Activated CD4-positive, CD25-positive, alpha-beta regulatory T cell treated with anti-CD3 and anti-CD28 coated beads, Interleukin-2, amount 50 U/mL, for 16 hours (primary cell): ENCODE results near the gene PROB1.

Experiments
- DNase-seq: peaks from one replicate; pipeline ENCODE4 v3.0.0-alpha.2; 2020; ENCODE audit warnings: low read depth, low spot score

PROB1 gene

DNA sequence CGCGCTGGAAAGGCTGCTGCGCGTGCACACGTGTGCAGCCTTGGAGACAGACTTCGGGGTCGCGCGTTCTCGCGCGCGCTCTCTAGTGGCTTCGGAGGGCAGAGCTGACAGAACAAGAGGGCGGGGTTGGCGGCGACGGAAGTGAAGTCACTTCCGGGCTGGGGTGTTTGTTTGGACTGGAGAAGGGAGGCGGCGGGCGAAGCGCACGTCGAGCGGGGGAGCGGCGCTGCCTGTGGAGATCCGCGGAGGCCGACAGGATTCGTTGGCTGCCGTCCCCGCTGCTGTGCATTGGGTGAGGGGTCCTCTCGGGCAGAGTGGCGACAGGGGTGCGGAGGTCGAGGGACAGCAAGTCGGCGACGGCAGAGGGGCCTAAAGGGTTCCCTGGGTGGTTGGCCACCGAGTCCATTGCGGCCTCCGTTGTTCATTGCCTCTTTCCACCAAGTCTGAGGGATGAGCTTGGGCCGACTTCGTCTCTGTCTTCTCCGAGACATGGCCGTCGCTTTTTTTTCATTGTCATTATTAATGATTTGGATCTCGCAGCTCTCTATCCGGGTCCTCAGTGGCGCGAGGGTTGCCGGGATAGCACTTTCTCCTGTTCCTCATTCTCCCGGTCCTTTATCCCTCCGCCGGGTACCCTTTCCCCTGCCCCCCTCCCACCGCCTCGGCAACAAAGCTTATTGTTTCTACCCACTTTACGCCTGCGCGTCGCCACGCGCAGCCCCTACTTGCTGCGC, 53.0 kb downstream of the PROB1 start, which contains the start of gene PAIP2:
Gene PAIP2 (plus strand): TSS at position 166 of the 734 bp plus-strand sequence. CDS start 21,931 bp downstream, outside the sequence.
- DNase-seq, result peak; percentile 95

DNA sequence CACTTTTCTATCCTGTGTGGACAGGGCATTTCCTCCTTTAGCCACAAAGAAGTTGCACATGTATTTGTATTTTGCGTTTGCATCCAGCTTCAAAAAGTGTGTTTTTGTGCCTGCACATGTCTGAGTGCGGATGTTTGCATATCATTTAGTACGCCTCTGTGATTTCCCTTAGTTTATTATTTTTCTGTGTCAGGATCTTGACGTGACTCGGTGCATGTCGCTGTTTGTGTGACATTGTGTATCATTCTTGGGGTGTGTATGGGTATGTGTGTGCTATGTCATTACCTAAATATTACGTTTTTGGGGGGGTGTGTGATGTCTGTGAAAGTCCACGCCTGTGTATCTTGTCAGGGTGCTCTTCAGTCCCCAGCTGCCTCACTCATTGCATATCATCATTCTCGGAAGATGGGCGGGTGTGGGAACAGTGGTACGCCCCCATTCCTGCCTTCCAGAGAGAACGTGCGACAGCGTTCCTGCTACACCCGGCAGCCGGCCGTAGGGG, 53.7 kb downstream of the PROB1 start:
- no peak for DNase-seq
